NB4 (cell line): ENCODE results near the gene SAMM50.

Experiments used
- CTCF ChIP-seq: IDR thresholded peaks from one replicate; pipeline ENCODE4 v1.5.1; 2012; ENCODE audit warnings: low read depth, low read length
- MAX ChIP-seq: IDR thresholded peaks from 2 replicates; pipeline ENCODE4 v1.6.1; 2011; ENCODE audit warnings: low read depth, low read length
- MYC ChIP-seq: IDR thresholded peaks from 2 replicates; pipeline ENCODE4 v1.6.1; 2011; ENCODE audit warnings: low read depth, low read length
- POLR2A ChIP-seq: IDR thresholded peaks from 2 replicates; pipeline ENCODE4 v1.6.1; 2011; ENCODE audit warnings: mild to moderate bottlenecking; ENCODE audit not compliant: insufficient read length; ENCODE audit errors: extremely low read depth

GRCh38 chr22:43905681-43906080 lies 49.6 kb upstream of the SAMM50 start:
- TF ChIP-seq CTCF (no peak), POLR2A (no peak), MAX (no peak), MYC (no peak)
